ENCODE results near the gene KIAA0753. TPM values are rescaled to one million over a fixed set of nuclear protein-coding genes. Genes with fewer than 3 reads are reported as not detected.

KIAA0753 gene
- total and polyA plus RNA-seq, 2 of the 13 experiments (the other 11 are each of a cell fraction or from before 2014, with no cell fraction given): 5.2 to 9.1 TPM

DNA sequence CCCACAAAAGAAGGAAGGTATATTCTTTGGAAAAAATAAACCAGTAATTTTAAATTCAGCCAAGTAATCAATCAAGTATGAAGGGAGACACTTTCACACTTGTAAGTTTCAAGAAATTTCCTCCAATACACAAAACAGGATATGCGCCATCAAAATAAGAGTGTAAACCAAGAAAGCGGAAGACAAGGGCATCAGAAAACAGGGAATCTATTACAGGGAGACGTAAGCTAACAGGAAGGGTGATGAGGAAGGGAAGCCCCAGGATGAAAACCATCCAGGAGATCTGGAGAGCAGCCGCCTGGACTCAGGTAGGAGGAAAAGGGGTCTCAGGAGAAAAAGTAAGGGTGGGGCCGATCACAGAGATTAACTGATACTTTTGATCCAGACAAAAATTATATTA, 52.3 kb downstream of the KIAA0753 start:
- H3K4me3 ChIP-seq (replicated peaks in 1 of 3; ENCODE audit: insufficient read depth in 1 of 3, low read depth in 2 of 3, low read length in 3 of 3): no peak overlapping the region
- DNase-seq (ENCODE audit: low spot score) (no peak), FAIRE-seq (no peak), ATAC-seq (no peak)
- peaks cover 22 to 67% of the 10 kb centered on the region in 2 experiments; a peak in 4 of 5 replicates for H3K36me3 ChIP-seq (replicated peaks in 1 of 2; ENCODE audit: control insufficient read depth in 1 of 2, insufficient read depth in 2 of 2, low read length in 2 of 2)
- H3K79me2 ChIP-seq (ENCODE audit: insufficient read depth, low read length): no peaks in the 10 kb centered on the region
- intact Hi-C loops (cut with micrococcal nuclease; ENCODE audit: unreplicated experiment) (no loop called here), in situ Hi-C loops (cut with HindIII; ENCODE audit: extremely low pct_ligation_motif_present, low pct_unique_long_range_greater_than_20kb) (no loop called here)
- H3K27ac ChIP-seq (ENCODE audit: extremely low read length, insufficient read depth, low read length): no peak overlapping the region
- ChIA-PET CTCF (ENCODE audit: low intra/inter-chr PET ratio, low total read pairs) (no interaction called here), POLR2A (no interaction called here)
- TF ChIP-seq XBP1 (CRISPR knock-in tag; IDR thresholded peaks at IDR 0.05) (no peak), ZNF253 (CRISPR knock-in tag; IDR thresholded peaks at IDR 0.05; ENCODE audit: borderline replicate concordance) (no peak), ZNF331 (CRISPR knock-in tag; IDR thresholded peaks at IDR 0.05) (no peak), KLF13 (CRISPR knock-in tag; IDR thresholded peaks at IDR 0.05) (no peak), NCOA1 (CRISPR knock-in tag; IDR thresholded peaks at IDR 0.05) (no peak), BHLHE40 (IDR thresholded peaks at IDR 0.05; ENCODE audit: low read length) (no peak), PPARG (CRISPR knock-in tag; conservative IDR thresholded peaks at IDR 0.05) (no peak), ZFP36L1 (CRISPR knock-in tag; IDR thresholded peaks at IDR 0.05) (no peak), ZNF138 (CRISPR knock-in tag; IDR thresholded peaks at IDR 0.05; ENCODE audit: low read depth) (no peak), MXI1 (IDR thresholded peaks at IDR 0.05; ENCODE audit: borderline replicate concordance, low read depth, low read length) (no peak)
- TF ChIP-seq, protein P1, sequence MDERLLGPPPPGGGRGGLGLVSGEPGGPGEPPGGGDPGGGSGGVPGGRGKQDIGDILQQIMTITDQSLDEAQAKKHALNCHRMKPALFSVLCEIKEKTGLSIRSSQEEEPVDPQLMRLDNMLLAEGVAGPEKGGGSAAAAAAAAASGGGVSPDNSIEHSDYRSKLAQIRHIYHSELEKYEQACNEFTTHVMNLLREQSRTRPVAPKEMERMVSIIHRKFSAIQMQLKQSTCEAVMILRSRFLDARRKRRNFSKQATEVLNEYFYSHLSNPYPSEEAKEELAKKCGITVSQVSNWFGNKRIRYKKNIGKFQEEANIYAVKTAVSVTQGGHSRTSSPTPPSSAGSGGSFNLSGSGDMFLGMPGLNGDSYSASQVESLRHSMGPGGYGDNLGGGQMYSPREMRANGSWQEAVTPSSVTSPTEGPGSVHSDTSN (CRISPR knock-in tag; IDR thresholded peaks at IDR 0.05): no peak
- over 99% methylated on average over 5 of the region's 5 CpGs for WGBS (ENCODE audit: low lambda C conversion rate)
- H4K20me1 ChIP-seq (ENCODE audit: insufficient read depth, low read length): no peaks in the 10 kb centered on the region
- peaks cover 19% of the 10 kb centered on the region for H3K4me1 ChIP-seq (ENCODE audit: insufficient read depth, low read length)
- no TSS peak for BruUV-seq (replicated peaks)
- H3K27me3 ChIP-seq (ENCODE audit: control insufficient read depth in 1 of 2, insufficient read depth in 2 of 2, low read length in 2 of 2): no peaks in the 10 kb centered on the region
- H2AFZ ChIP-seq (ENCODE audit: low read length): no peak overlapping the region
- H3K9ac ChIP-seq (ENCODE audit: insufficient read depth, low read depth, low read length): no peak overlapping the region
- no peaks in the 10 kb centered on the region for H3K9me3 ChIP-seq (ENCODE audit: low read length)
- no peak overlapping the region for H3K4me2 ChIP-seq (ENCODE audit: low read depth, low read length)
